Hindlimb muscle (tissue), 1 donor: Measurements from ENCODE around the gene MARCHF3. TPM values are rescaled to one million over a fixed set of nuclear protein-coding genes. Genes with fewer than 3 reads are reported as not detected.
"Not testable (repeated sequence)": the region's sequence is repeated elsewhere in the genome, so short reads cannot be mapped to it uniquely, and the experiment has no call there.

ENCODE experiments used
- DNase-seq: peaks from one replicate; pipeline ENCODE4 v3.0.0-alpha.2; 2013
- polyA plus RNA-seq: library from polyadenylated mRNA; unstranded; fragments of 120-200 nt; gene quantifications from one replicate; pipeline ENCODE4 v1.2.1, GENCODE V29; 2013; ENCODE audit not compliant: insufficient read length

MARCHF3 gene
- polyA plus RNA-seq, 1 donor = 6.2 TPM

GRCh38 chr5:126953640-126954039 lies 76.7 kb downstream of the MARCHF3 start:
- DNase-seq = no peak

DNA sequence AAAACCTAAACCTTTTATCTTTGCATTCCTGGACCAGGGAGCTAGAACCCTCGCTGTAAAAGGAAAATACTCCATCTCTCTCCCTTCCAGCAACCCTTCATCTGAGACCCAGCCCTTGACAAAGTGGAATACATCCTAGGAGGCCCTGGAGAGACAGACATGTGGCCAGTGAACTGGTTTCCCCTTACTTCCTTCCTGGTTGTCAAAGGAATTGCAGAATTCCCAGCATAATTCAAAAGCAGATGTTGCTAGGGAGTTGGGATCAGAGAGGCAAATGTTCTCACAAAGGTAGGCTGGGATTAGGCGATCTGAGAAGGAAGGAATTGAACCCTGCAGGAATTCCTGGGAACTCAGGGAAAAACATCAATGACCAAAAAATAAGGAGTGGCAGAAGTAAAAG lies 80.9 kb downstream of the MARCHF3 start:
- DNase-seq = no peak

DNA sequence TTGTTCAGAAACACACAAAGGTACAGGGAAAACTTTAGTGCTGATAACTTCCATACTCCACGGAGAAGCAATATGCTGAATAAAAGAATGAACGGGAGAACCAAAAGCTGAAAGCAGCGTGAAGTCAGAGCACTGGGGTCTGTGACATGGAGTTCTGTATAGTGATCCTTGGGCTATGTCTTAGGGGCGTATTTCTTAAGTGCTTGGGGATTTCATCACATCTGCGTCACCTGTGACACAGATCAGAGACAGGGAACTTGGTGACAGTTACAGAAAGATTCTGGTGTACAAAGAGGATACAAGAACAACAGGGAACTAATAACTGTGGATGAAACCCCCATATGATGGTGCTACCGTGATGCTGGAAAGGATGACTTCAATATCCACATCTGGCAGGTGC lies 81.9 kb downstream of the MARCHF3 start:
- no peak for DNase-seq

- no peak for DNase-seq
Measured at GRCh38 chr5:126948011-126948355, 82.4 kb downstream of the MARCHF3 start.

DNA sequence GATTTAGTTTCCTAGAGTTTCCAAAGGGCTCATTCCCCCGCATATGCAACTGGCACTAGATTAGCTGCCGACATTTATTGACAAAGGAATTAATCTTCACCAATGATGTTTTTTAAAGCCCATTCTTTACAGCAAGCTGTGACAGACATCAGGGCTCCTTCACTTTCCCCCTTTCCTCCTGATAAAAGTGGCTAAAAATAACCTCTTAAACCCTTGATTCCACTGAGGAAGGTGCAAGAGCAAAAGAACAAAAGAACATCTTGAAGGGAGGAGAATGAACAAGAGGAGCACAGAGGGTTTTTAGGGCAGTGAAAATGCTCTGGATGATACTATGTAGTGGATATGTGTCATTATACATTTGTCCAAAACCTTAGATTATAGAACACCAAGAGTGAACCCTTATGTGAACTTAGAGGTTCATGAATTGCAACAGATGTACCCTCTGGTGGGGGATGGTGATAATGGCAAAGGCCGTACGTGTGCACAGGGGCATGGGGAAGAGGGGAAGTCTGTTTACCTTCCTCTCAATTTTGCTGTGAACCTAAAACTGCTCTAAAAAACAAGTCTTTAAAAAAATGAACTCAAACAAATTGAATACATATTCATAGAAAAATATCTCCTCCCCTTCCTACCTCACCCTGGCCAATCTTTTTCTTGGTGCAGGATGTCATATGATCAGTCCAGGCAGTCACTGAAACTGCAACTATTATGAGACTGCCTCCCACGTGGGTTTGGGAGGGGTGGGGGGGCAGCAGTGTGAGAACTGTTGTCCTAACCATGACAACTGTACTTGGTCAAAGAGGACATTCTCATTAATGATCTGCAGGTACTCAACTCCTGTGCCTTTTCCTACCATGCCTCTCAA lies 83.0 kb downstream of the MARCHF3 start:
- DNase-seq = no peak

DNA sequence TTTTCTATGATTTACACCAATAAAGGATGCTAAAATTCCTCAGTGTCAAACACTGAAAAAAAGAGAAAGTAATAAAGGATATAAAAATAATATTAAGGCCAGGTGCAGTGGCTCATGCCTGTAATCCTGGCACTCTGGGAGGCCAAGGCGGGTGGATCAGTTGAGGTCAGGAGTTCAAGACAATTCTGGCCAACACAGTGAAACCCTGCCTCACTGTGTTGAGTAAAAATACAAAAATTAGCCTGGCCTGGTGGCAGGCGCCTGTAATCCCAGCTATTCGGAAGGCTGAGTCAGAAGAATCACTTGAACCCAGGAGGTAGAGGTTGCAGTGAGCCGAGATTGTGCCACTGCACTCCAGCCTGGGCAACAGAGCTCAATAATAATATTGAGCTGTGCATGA lies 87.5 kb downstream of the MARCHF3 start:
- DNase-seq = not testable (repeated sequence)

DNA sequence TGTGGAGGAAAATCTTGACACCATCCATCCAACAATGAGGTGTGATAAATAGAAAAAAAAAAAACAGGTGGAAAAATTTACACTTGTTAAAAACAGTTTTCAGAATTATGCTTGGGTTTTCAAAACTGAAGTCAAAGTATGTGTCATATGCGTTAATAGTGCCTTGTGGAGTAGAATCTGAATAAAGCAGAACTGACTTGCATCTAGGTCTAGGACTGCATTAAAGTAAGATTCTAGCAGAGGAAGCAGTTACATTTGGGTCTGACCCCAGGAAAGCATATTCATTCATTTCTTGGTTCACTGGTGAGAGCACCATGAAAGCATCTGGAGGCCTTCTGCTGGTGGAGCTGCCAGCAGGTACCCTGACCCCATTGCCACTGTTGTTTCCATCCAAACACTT lies 89.0 kb downstream of the MARCHF3 start:
- DNase-seq = no peak

DNA sequence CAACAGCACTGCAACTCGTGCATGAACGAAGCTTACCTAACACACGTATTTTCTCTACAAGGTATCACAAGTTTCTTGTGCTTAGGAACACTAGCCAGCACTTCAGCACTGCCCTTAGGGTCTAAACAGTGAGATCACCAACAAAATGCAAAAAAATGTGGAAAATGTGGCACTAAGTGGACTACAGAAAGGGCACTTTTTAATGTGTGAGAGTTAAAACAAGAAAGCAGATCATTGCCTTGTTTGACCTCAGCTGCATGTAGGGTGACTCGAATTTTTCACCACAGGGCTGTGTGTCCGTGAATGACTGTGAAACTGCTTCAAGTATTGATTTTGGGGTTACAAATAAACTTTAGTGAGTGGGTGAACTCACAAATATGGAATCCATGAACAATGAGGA lies 90.5 kb downstream of the MARCHF3 start:
- no peak for DNase-seq

DNA sequence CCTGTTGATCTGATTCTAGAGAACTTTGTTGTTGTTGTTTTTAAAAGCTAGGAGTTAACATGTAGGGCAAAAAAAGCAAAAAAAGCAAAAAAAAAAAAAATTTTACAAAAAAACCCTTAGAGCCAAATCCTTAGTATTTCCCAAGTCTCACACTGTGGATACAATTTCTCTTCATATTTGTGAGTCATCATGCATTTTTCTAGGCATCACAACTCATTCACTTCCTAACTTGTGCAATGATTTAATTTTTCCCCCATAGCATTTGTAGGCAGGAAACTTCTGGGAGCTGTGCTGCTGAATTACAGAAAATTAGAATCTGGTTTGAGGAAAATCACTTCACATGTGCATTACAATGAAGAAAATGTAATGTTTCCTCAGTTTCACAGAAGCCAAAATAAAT lies 91.9 kb downstream of the MARCHF3 start:
- DNase-seq = no peak

GRCh38 chr5:126937771-126938170 lies 92.6 kb downstream of the MARCHF3 start:
- no peak for DNase-seq

DNA sequence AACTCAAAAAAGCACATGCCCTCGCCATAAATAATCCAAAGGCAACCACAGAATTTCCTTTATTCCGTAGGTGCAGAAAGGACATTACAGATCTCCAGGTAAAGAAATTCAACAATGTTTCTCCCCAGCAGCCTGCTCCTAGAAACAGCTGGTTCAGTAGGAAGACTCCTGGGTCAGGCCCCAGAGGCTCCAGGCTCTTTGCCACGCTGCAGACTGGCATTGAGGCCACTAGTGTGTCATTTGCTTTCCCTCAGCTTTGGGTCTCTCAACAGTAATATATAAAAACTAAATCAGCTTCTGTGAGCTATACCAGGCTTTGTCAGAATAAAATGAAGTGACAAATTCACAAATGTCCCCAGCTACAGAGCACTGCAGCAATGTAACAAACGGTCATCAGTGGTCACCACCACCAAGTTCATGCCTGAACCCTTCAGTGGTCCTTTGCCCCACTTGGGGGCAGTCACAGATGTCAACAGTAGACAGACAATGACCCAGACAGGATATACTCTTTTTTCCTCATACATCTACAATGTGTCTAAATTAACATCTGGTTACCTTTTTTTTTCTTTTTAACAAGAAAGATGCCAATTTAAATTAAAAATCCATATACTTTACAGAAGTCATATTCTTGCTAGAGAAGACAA lies 93.5 kb downstream of the MARCHF3 start:
- DNase-seq = no peak

- no peak for DNase-seq
Measured at GRCh38 chr5:126931963-126932660, 98.2 kb downstream of the MARCHF3 start.

DNA sequence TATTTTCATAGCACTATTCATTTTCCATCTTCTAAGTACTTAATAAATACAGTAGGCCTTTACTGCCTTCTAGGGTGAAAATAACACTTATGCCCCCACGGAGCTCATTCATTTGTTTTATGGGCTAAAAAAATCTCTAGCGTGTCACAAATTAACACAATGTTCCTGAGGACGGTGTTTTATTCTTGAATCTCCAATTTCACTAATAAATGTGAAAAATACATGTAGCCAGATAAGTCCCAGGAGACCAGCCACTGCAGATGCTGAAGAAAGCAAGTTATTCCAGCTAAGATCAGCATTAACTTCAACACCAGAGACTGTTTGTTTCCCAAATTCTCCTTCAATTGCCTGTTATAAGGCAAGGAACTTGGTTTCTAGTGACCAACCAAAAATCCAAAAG lies 102.3 kb downstream of the MARCHF3 start:
- DNase-seq = no peak

DNA sequence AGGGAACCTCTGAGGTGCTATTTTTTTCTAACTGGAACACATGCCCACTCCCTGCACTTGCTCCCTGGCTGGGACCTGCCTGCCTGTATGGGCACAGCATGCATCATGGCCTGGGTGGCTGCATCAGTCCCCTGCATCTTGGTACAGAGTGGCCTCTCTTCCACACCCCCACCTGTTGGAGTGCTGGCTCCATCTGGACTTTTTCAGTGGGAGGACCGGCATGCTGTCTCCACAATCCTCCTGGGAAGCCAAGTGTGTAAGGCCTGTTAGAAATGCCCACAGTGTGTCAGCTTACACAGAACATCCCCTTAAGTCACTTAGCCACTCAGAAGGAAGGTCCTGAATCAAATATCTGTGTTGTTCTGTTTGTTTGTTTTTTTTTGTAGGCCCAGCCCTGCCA lies 102.9 kb downstream of the MARCHF3 start:
- DNase-seq = no peak

DNA sequence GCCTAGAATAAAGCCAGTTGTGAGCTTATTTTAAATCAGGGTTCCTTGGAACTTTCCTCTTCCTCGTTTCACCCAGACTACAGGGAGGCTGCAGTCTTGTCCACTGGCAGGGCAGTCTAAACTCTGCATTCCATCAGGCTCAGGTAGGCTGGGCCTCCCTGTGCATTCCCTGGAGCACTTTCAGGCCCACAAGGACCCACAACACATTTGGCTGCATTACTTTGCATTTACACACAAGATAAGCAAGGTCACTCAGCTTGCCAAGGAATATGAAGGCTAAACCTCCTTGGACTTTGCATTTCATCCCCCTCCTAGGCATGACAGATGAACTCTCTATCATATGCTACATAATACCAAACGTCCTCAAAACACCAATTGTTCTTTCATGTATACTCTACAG lies 104.2 kb downstream of the MARCHF3 start:
- no peak for DNase-seq

DNA sequence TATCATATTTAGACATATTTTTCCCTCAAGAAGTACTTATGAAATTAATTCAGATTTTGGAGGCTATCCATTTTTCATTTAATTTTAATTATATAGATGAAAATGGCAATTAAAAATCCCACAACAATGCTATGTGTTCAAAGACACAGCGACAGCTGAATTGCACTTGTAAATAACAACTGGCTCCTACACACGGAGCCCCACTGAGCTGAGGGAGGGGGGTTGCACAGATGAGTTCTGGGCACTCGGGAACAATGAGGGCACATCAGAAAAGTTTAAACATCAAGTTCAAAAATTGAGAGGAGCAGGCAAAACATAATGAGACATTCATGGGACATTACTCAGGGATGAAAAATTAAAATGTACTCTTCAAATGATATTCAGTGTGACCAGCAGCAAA lies 104.9 kb downstream of the MARCHF3 start:
- no peak for DNase-seq

GRCh38 chr5:126924331-126925033 lies 105.9 kb downstream of the MARCHF3 start:
- no peak for DNase-seq

DNA sequence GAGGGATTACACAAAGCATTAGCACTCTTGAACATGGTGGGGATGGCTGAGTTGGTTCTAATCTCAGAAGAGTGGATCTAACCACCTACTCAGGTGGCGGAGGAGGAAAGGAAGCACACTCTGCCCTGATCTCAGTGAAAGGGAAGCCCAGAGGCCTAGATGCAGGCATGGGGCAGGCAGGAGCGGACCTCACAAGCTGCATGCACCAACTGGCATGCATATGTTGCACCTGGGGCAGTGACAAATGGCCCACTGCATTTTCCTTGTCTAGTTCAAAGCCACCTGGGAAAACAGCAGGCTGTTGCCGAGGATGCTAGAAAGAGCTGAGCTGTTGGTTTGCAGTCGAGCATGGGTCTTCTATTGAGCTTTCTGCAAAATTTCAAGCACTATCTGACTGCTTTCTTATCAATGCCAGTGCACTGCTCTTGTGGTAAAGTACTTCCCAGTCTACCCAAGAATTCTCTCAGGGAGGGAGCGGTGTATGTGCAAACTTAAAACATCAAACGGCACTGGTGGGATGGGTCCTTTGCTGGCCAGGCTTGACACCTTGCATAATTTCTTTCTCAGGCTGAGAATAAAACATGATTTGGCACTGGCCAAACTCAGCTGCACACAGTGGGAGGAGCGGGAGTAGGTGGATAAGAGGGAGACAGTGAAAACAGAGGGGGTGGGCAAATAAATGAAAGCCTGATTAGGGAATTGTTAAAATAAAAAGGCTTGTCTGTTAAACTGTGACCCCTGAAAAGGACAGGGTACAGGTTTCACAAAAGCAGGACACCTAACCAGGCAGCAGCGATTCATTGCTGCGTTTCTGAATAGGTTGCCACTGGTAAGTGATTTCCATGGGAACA lies 108.9 kb downstream of the MARCHF3 start:
- no peak for DNase-seq

- DNase-seq = peak; percentile 80
Measured at GRCh38 chr5:126920291-126920690, 110.1 kb downstream of the MARCHF3 start.

GRCh38 chr5:126919566-126919965 lies 110.8 kb downstream of the MARCHF3 start:
- no peak for DNase-seq

DNA sequence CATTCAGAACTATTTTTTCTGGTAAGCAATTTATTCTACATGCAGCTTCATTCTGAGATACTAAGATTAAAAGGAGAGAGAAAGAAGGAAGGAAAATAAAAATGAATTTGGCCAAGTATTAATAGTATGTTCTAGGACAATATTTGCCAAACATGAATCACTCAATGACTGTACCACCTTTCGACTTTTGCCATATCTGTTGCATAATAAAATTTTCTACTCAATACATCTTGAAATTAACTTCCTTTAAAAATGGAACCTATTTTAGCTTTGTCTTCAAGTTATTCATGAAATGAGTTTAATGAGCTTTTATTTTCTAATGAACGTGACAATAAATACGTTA lies 111.8 kb downstream of the MARCHF3 start:
- no peak for DNase-seq

GRCh38 chr5:126917918-126918614 lies 112.3 kb downstream of the MARCHF3 start:
- no peak for DNase-seq
